Globus pallidus (tissue), 1 donor: Measurements from ENCODE around the gene CNPY4.

Experiments used
- DNase-seq: peaks from one replicate; pipeline ENCODE4 v3.0.0-alpha.2; 2015; ENCODE audit warnings: low spot score

CNPY4 gene

DNA sequence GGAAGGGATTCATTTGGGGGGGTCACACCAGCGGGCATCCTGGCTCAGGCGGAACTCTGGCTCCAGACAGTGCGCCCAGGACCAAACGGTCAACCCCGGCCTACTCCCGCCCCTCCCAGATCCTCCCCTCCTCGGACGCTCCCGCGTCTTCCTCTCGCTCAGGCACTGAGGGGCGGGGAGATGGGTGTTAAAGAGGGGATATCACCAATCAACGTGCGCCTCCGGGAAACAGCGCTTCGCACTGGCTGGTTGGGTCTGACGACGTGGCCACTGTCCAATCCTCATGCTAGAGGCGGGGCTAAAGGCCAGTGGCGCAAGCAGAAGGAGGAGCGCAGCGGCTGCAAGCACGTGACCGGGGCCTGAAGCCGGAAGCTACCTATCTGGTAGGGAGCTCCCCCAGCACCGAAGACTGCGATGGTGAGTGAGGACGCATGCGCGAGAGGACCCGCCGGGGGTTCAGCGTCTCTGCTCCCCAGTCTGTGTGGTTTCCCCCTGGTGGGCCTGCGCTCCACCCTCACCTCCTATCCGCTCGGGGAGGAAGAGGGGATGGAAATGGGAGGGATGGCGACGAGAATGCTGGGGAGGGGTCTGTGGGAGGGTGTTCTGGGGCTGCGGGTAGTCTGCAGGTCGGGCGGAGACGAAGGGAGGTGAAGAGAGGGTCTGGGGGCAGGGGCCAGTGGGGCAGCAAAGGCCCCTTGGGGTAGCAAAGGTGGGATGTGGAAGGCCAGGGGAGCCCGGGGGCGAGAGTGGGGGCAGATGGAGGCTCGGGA lies 29.3 kb downstream of the CNPY4 start, which contains the start of gene LAMTOR4:
LAMTOR4 (plus strand) TSS at position 360 of the 770 bp plus-strand sequence; CDS start at position 415, 55 bp downstream.
- DNase-seq: peak; percentile 99

DNA sequence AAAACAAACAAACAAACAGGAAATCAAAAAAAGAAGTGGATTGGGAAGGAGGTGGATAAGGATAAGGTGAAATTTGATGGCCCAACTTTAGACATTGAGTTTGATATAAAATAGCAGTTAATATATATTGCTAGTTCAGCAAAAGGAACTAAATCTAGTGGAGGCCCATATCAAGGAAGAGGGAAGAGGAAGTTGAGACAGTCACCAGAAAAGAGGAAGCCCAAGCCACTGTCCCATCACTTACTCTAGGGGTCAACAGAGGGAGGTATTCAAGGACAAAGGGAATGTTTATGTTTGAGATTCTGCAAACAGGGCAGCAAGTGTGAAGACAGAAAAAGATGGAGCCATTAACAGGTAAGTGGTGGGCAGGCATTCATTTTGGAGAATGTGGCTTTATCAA lies 33.0 kb downstream of the CNPY4 start:
- no peak for DNase-seq

DNA sequence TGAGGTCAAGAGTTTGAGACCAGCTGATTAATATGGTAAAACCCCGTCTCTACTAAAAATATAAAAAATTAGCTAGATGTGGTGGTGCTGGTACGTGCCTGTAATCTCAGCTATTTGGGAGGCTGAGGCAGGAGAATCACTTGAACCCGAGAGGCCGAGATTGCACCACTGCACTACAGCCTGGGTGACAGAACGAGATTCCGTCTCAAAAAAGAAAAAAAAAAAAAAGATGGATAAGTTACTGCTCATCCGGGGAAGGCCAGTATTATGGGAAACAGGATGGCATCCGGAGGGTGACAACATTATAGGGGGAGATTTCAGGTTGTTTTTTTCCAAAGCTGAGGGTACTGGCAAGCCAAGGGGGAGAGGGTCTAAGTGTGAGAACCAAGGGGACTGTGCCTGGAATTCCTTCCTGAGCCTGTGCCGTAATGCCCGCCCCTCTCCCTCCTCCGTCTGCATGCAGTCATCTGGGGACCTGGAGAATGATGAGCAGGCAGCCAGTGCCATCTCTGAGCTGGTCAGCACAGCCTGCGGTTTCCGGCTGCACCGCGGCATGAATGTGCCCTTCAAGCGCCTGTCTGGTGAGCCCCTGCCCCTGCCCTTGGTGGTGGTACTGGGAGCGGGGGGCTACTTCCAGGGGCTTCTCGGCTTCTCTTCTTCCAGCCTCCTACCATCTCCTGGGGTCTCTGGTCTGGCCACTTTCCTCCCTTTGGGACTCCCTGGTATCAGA lies 33.7 kb downstream of the CNPY4 start:
- DNase-seq: no peak

DNA sequence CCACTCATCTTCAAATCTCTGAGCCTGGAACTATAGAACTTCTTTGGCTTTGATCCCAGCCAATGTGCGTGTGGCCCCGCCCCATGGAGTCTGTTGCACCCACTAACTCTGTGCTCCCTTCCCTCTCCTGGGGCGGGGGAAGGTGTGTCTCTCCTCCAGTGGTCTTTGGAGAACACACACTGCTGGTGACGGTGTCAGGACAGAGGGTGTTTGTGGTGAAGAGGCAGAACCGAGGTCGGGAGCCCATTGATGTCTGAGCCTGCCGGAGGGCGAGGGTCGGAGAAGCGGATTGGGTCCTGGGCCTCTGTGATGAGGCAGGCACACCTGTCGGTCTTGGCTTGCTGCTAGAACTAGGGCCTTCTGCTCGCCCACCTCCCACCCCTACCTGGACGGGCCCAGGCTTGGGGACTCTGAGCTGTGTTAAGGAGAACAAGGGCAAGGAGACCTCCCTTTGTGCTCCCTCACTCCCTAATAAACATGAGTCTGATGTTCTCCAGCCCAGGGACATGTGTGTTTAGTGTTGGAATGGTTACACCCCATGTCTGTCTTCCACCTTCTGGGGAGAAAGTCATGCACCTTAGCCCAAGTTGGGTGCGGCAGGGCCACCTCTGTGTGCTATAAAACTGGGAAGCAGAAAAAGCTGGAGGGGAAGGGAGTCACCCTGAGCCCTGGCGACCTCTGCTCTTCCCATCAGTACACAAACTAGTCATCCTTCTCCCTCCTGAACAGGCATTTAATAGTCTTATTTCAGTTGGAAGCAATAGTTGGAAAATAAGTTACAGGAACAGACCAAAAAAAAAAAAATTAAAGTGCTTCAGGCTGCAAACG lies 34.5 kb downstream of the CNPY4 start:
- DNase-seq: no peak

DNA sequence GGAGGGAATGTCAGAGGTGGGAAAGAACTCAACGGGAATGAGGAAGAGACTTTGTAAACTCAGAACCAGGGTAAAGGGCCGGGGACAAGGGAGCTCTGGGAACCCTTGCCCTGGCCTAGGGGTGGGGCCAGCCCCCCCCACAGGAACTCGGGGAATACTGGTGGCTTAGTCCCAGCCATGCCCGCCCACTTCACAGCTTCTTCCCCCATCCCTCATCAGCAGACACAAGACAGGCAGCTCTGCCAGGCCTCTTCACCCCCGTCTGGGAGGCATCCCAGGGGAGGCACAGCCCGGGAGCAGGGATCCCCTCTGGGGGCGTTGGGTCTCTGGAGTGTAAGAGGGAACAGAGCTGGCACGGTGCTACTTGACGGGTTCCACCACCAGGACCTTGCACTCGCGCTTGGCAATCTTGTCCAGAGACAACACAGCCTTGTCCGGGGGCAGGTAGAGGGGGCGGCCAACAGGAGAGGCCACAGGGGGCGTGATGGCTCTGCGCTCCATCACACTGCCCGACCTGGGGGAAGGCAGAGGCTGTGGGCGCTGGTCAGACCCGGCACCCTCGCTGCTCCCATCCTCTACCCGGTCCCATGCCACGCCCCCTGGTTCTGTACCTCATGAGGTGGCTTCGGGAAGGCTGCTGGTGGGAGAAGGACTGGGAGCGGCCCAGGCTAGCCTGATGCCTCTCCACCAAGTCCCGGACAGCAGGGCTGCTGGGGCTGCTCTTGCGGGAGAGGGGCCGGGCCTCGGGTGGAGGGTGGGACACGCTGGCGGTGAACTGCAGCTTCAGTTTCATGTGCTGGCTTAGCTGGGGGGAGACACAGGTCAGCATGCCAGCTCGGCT lies 35.4 kb downstream of the CNPY4 start:
- no peak for DNase-seq

DNA sequence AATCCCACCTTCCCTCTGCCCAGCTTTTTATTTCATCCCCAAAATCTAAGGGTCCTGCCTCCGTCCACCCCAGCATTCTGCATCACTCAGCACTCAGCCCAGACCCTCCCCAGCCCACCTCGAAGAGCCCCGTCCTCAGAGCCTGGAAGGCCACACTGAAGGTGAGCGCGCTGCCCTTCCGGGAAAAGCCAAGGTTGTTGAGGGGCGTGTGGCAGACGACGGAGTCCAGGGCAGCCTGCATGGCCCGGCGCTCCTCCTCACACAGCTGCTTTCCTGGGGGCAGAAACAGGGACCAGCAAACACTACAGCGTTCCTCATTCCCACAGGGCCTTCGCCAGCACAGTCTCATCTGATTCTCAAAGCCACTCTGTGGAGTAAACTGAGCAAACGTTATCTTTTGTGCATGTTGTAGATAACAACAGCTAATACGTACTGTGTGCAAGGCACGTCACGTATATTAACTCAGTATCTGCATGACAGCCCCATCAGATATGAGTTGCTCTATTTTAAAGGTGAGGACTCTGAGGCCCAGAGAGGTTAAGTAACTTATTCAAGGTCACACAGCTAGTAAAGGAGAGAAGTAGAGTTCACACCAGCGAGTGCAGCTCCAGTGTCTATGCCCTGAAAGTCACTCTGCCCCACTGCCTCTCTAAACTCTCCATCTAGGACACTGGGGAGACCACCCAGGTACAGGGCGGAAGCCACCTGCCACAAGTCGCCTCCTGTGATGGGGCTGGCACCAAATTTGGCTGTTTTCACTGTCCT lies 36.3 kb downstream of the CNPY4 start:
- no peak for DNase-seq

DNA sequence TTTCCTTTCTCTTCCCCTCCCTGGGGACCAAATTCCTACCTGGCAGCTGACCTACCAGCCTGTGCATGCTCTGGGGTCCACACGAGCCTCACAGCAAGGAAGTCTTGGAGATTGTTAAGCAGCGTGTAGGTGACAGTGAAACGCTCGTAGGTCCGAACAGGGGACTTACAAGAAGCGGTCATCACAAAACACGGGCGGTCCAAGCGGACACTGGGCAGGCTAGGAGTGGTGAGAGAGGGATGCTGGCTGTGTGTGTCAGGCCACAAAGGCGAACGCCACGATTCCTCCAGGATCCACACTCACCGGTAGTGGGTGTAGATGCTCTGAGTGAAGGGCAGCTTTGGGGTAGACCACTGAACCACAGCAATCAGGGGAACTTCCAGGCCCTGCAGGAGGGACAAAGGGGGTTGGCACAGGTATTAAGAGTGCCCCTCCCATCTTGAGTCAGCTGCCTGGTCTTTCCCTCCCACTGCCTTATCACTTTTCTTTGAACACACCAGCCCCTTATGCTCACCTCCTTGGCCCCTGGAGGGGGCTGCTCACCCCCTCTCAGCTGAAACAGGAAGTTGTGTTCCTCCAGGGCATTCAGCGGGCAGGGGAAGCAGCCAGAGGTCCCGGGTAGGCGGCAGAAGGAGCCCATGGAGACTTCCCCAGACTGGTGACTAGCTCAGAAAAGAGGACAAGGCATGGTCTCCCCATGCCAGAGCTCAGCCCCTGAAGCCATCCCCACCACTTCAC lies 37.1 kb downstream of the CNPY4 start:
- DNase-seq: no peak

DNA sequence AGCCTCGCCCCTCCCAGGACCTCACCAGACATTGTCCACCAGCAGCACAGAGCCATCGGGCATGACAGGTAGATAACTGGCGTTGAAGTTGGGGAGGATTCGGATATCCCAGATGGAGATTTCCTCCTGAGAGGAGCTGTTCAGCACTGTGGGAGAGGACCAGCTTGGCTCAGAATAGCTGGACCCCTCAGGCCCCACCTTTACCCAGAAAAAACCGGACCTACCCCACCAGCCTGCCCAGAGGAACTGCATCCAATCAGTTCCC lies 37.6 kb downstream of the CNPY4 start:
- no peak for DNase-seq

DNA sequence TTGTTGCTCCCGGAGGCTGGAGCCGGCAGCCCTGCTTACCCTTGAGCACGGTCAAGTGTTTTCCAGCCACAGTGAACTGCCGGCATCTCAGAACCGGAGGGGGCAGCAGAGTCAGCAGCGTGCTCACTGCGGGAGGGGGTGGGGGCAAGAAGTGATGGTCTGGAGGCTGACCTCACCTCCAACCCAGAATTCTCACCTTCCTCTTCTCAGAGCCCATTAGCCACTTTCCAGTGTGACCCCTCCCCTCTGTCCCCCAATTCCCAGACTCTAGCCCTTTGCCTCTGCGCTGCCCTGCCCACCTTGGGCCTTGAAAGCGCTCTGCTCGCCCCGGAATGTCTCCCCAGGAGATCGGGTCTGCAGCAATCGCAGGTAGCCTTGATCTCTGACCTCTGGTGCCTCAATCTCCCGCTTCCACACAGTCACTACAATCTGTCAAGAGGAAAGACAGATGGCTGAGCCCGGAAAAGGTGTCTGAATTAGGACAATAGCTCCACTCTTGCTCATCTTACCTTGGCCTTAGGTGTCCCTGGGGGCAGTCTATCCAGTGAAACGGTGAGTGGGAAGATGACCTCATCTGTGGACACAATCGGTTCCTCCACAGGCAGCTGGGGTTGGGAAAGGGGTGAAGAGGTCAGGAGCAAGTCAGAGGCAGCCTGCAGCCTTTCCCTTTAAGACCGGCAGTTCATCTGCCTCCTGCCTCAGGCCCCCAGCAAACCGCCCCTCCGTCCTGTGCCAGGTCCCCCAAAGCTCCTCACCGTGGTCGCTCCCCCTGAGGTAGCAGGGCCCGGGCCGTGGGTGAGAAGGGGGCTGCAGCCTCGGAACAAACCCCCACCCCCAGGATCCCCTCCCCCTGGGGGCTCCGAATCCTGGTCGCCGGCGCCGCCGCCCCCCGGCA lies 38.1 kb downstream of the CNPY4 start:
- DNase-seq: no peak

DNA sequence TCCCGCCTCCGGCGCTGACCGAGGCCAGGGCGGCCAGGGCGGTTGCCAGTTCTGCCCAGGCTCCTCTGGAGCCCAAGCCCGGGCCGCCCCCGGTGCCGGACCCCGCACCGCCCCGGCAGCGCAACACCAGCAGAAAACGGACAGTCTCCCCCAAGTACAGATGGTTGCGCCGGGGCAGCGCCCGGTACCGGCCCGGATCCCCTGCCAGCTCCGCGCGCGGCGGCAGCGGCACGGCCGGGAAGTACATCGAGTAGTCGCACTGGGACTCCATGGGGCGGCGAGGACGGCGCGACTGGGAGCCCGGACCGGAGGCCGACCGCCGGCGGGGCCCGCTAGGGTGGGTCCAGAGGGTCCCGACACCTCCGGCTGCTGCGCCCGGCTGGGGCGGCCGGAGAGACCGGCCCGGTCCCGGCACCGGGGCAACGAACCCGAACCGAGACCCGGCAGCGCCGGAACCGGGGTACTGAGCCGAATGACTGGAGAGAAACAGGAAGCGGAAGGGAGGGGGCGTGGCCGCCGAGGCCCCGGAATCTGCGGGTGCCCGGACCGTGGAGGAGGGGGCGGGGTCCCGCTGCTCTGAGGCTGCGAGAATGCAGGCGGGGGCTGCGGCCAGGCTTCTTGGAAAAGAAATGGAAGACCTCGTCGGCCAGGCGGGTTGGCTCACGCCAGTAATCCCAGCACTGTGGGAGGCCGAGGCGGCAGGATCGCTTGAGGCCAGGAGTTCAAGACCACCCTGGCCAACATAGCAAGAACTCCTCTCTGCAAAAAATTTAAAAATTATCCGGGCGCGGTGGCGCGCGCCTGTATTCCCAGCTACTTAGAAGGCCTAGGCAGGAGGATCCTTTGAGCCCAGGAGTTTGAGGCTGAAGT lies 39.0 kb downstream of the CNPY4 start, which contains the start of gene TRAPPC14:
TRAPPC14 (minus strand) TSS at position 495 of the 870 bp plus-strand sequence; CDS start at position 271, 224 bp downstream.
- DNase-seq: peak; percentile 83

DNA sequence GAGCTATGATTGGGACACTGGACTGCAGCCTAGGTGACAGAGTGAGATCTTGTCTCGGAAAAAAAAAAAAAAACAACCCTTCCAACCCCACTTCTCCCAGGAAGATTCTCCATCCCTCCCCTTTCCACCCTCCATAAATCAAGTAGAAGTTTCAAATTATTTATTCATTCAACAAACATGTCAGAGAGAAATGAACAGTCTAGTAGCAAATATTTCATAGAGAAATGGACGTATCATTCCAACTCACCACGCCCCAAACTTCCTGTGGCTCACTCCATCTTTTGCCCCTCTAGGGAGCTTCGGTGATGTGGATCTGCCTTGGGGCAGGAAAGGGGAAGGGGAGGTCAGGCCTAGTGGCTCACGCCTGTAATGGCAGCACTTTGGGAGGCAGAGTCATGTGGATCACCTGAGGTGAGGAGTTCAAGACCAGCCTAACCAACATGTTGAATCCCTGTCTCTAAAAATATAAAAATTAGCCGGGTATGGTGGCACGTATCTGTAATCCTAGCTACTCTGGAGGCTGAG lies 39.7 kb downstream of the CNPY4 start:
- no peak for DNase-seq

DNA sequence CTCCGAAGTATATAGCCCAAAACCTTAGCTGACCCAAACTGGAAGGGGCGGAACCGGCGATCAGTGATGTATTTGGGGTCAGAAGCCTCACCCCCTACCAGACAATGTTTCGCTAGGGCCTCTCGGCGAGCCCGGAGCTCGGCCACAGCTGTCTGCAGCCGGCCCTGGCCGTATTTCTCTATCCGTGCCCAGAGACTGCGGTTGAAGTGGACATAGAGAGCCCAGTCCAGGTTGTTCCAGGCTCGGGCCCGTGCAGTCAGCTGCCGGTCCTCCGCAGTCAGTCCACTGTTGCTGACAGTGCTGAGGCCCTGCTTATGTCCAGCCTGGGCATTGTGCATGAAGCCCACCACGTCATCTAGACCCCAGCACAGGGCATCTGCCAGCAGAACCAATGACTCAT lies 40.6 kb downstream of the CNPY4 start:
- DNase-seq: no peak

DNA sequence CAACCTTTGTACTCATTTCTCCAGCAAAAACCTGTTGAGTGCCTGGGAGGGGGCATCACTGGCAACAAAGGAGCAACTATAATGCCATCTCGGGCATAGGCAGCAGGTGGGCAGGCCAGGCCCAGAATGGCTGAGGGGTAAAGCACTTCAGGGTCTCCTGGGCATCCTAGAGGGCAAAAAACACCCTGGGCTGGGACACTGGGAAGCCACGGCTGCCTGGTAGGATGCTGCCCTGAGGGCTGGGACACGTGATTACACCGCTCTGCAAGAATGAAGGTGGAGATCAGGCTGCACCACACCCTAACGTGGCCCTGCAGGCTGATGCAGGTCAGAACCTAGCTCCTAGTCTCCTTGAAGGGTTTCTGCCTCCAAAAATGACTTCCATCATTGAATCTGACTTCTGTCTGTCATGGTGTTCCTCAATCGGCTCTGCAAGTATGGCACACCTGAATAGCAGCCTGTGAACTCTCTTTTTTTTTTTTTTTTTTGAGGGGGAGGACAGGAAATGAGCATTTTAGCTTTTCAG lies 43.6 kb downstream of the CNPY4 start:
- DNase-seq: no peak

DNA sequence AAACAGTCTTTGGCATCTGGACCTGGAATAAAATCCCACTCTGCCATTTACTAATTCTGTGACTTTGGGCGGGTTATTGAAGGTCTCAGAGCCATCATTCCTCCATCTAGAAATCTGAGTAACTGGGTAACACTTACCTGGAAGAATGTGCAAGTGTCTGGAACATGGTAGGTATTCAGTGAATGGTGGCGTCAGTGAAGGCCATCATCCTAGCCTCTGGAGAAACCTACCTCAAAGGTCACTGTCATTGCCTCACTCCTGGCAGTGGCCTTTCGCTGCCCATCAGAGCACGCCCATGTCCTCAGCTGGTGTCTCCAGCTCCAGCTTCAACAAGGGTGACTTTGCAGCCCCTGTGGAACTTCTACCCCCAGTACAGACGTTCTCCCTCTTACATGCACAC lies 44.4 kb downstream of the CNPY4 start:
- no peak for DNase-seq

DNA sequence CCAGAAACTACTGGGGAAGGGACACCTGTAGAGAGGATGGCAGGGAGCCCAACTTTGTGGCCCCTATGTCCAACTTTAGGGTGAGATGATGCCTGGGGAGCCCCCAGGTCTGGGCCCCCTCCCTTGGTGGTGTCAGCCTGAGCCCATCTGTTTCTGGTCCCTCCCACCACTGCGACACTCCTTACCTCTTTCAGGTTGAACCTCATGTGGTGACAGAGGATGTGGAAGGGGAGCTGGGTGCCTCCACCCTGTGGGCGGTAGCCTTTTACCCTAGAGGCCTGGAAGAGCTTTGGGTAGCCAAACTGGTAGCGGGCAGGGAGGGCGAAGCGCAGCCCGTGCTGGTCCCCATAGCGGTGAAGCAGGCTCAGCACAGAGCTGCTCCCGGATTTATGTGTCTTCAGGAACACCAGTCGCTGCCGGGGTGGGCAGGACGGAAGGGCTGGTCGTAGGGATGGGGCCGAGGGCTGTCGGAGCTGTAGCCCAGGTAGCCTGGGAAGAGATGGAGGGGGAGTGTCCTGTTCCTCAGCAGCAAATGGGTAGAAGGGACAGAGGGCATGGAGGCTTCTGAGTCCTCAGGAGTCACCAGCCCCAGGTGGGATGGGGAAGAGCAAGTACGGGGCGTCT lies 47.0 kb downstream of the CNPY4 start:
- no peak for DNase-seq

DNA sequence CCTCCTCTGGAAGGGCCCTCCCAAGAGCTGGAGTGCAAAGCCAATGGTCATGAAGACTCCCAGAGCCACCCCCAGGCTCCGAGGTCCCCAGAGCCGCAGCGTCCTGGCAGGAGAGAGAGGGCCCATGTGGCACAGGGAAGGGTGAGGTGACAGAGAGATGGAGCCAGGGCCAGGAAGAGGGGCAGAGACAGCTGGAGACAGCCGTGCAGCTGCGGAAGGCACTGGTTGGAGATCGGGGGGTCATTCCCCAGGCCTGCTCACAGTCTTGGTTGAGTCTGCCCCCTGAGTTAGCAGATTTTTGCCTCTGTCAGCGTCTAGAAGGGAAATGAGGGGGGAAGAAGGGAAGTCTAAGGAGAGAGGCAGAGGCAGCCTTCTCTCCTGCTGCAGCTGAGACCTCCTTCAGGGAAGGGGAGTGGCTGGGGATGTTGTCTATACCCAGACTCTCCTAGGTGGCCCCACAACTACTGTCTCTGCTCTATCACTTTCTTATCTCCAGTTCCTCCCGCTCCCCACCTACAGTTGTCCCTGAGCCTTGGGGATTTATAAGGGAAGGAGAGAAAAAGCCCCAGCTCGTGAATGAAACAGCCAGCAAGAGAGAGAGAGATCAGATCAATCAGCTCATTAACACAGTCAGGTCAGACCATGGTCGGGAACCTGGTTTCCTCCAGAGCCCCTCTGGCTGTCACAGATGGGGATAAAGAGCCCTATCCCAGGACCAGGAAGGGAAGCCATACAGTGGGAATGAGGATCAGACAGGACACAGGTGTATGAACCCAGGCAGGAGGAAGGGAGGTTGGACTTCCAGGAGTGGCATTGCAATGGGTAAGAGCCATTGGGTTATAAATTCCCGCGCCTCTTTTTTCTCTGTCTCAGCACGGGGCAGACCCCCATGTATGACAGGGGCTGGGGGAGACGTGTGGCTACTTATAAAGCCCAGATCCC lies 47.8 kb downstream of the CNPY4 start:
- no peak for DNase-seq
